ENCODE data around the gene ZNF385C.

GRCh38 chr17:42001729-42002128, 96.5 kb downstream of the ZNF385C start:
- TF ChIP-seq POLR2A (IDR thresholded peaks at IDR 0.05) (no peak), CTCF (IDR thresholded peaks at IDR 0.05) (no peak), POLR2AphosphoS5 (IDR thresholded peaks at IDR 0.05) (no peak)
